GM12878 (cell line): Measurements from ENCODE around the gene DKK3. TPM values are rescaled to one million over a fixed set of nuclear protein-coding genes. Genes with fewer than 3 reads are reported as not detected.

Experiments used
- ATAC-seq: fragments of 200-7000 bp; cut with Tn5 transposase; 3 replicates; pipeline ENCODE4 v1.9.1; 2020; ENCODE audit warnings: mild to moderate bottlenecking, moderate library complexity
- BruUV-seq: library from RNA; stranded (reverse); fragments of 400-500 nt; replicated peaks from 2 replicates; lab custom pipeline; 2021; lab: Mats Ljungman, UMichigan
- CTCF ChIA-PET: fragments of 300-600 bp; sonication (Branson Sonifier 250); formaldehyde crosslinking; extraction: SDS; loops from one replicate; lab custom pipeline; 2021; ENCODE audit warnings: inconsistent platforms; lab: Yijun Ruan, JAX
- POLR2A ChIA-PET: fragments of 350-600 bp; formaldehyde crosslinking; extraction: SDS; loops from one replicate; lab custom pipeline; 2021; ENCODE audit warnings: inconsistent platforms; lab: Charles Lee
- RAD21 ChIA-PET: fragments of 300-600 bp; sonication (Branson Sonifier 250); formaldehyde crosslinking; loops from one replicate; lab custom pipeline; 2023; ENCODE audit warnings: antibody characterized with exemption; ENCODE audit not compliant: unreplicated experiment; lab: Charles Lee
- SMC1A ChIA-PET: fragments of 300-600 bp; sonication (Branson Sonifier 250); formaldehyde crosslinking; loops from one replicate; lab custom pipeline; 2023; ENCODE audit not compliant: unreplicated experiment, uncharacterized antibody; lab: Charles Lee
- DNase-seq: peaks from one replicate; pipeline ENCODE4 v3.0.0-alpha.2; 2011; ENCODE audit warnings: low read depth, low spot score
- FAIRE-seq: peaks from 3 replicates; lab custom pipeline; 2011; peaks lifted over from hg19 to GRCh38; lab: Jason Lieb, UNC
- H2AFZ ChIP-seq: 2 replicates; pipeline ENCODE4 v1.6.0; 2011; ENCODE audit warnings: low read depth, low read length, control low read depth; ENCODE audit not compliant: control insufficient read depth
- H3K27ac ChIP-seq: 2 replicates; pipeline ENCODE4 v1.5.1; 2011; ENCODE audit warnings: control low read depth; ENCODE audit not compliant: control insufficient read depth, insufficient read depth
- H3K27me3 ChIP-seq, 2 experiments: replicated peaks in 1 of 2; 2 replicates each; pipeline versions ENCODE4 v1.6.0 to v1.6.1; 2011; ENCODE audit warnings: low read length in 1 of 2; ENCODE audit not compliant: control insufficient read depth in 2 of 2, insufficient read depth in 2 of 2
- H3K36me3 ChIP-seq, 2 experiments: 2 replicates each; pipeline ENCODE4 v1.5.1; 2011; ENCODE audit warnings: low read length in 1 of 2; ENCODE audit not compliant: control insufficient read depth in 2 of 2, insufficient read depth in 2 of 2
- H3K4me1 ChIP-seq: 2 replicates; pipeline ENCODE4 v1.6.1; 2011; ENCODE audit warnings: mild to moderate bottlenecking, low read length, moderate library complexity, mixed read lengths; ENCODE audit not compliant: control insufficient read depth, insufficient read depth
- H3K4me2 ChIP-seq: 2 replicates; pipeline ENCODE4 v1.6.0; 2011; ENCODE audit warnings: control low read depth; ENCODE audit not compliant: control insufficient read depth, insufficient read depth
- H3K4me3 ChIP-seq: fragments of 200-600 bp; sonication (generic); 2 replicates; pipeline ENCODE4 v1.5.1; 2016
- H3K79me2 ChIP-seq: 2 replicates; pipeline ENCODE4 v1.6.0; 2011; ENCODE audit warnings: low read length; ENCODE audit not compliant: control insufficient read depth, insufficient read depth
- H3K9ac ChIP-seq: 2 replicates; pipeline ENCODE4 v1.8.0; 2011; ENCODE audit warnings: low read length, control low read depth, mixed read lengths; ENCODE audit not compliant: control insufficient read depth, insufficient read depth
- H3K9me3 ChIP-seq: replicated peaks from 3 replicates; pipeline ENCODE4 v1.5.1; 2011; ENCODE audit warnings: mild to moderate bottlenecking, low read length; ENCODE audit not compliant: control insufficient read depth, insufficient read depth
- H4K20me1 ChIP-seq: 2 replicates; pipeline ENCODE4 v1.6.0; 2011; ENCODE audit not compliant: control insufficient read depth, insufficient read depth
- EZH2 ChIP-seq: IDR thresholded peaks from 2 replicates; pipeline ENCODE4 v1.6.1; 2012; ENCODE audit warnings: low read depth, mild to moderate bottlenecking, control low read depth, inconsistent platforms, low read length, borderline replicate concordance; ENCODE audit not compliant: control insufficient read depth
- IKZF2 ChIP-seq, 2 experiments: fragments of 450-650 bp; IDR thresholded peaks; 2 replicates each; pipeline ENCODE4 v1.6.1; 2017; ENCODE audit warnings: mild to moderate bottlenecking in 2 of 2, moderate library complexity in 2 of 2
- NBN ChIP-seq: fragments of 450-650 bp; IDR thresholded peaks from 2 replicates; pipeline ENCODE4 v1.6.1; 2016
- SPI1 ChIP-seq: IDR thresholded peaks from 2 replicates; pipeline ENCODE4 v1.6.1; 2011; ENCODE audit warnings: low read depth, mild to moderate bottlenecking, low read length, moderate library complexity, borderline replicate concordance; ENCODE audit not compliant: insufficient read depth
- ZNF384 ChIP-seq: IDR thresholded peaks from 2 replicates; pipeline ENCODE4 v1.6.1; 2012; ENCODE audit warnings: low read depth, mild to moderate bottlenecking, low read length, improper control_type of control experiment, borderline replicate concordance
- WGBS: methylation state at CpG from one replicate; pipeline ENCODE4 v1.1.6; 2016; ENCODE audit warnings: low lambda C conversion rate; ENCODE audit not compliant: insufficient replicate concordance, insufficient coverage; ENCODE audit errors: missing lambda C conversion rate; 5-methylcytosine and 5-hydroxymethylcytosine counted together
- in situ Hi-C: fragments of 300-500 bp; cut with MboI; formaldehyde crosslinking; loops from 9 replicates; pipeline ENCODE4 v1.14.3; 2018; ENCODE audit warnings: mixed read lengths
- intact Hi-C: fragments of 100-400 bp; cut with micrococcal nuclease; formaldehyde crosslinking; loops from one replicate; pipeline ENCODE4 v1.14.2; 2022; ENCODE audit not compliant: unreplicated experiment
- polyA plus RNA-seq, 11 experiments: library from polyadenylated mRNA; depleted of rRNA in 4 of 11; unstranded in 6 of 11; stranded (reverse) in 5 of 11; fragments of >200 nt; fragmentation: Nextera tagmentation in 4 of 11; fragmentation: Illumina TruSeq in 1 of 11; extraction: Ambion mirVana in 4 of 11; extraction: Trizol in 1 of 11; gene quantifications; 1 replicate in 1 of 11; 2 replicates in 10 of 11; pipeline versions ENCODE4 v1.2.1 to v1.2.3, GENCODE V29; 2011 to 2016; ENCODE audit warnings: inconsistent platforms in 2 of 11, missing spikeins in 2 of 11, low read depth in 1 of 11
- total RNA-seq, 4 experiments: library from RNA; depleted of rRNA in 3 of 4; stranded (reverse); fragments of >200 nt in 3 of 4; fragmentation: Illumina TruSeq in 1 of 4; extraction: Trizol in 1 of 4; gene quantifications; 2 replicates each; pipeline versions ENCODE4 v1.2.1 to v1.2.3, GENCODE V29; 2013 to 2021
- TF ChIP-seq, protein P1 (sequence below): fragments of 450-650 bp; IDR thresholded peaks from 2 replicates; pipeline ENCODE4 v1.6.1; 2014; ENCODE audit warnings: mild to moderate bottlenecking

The DKK3 gene
- total and polyA plus RNA-seq, 10 of the 15 experiments (the other 5 are each of a cell fraction or from before 2014, with no cell fraction given) = 0.07 to 0.16 (median 0.15) TPM; not detected in 7

DNA sequence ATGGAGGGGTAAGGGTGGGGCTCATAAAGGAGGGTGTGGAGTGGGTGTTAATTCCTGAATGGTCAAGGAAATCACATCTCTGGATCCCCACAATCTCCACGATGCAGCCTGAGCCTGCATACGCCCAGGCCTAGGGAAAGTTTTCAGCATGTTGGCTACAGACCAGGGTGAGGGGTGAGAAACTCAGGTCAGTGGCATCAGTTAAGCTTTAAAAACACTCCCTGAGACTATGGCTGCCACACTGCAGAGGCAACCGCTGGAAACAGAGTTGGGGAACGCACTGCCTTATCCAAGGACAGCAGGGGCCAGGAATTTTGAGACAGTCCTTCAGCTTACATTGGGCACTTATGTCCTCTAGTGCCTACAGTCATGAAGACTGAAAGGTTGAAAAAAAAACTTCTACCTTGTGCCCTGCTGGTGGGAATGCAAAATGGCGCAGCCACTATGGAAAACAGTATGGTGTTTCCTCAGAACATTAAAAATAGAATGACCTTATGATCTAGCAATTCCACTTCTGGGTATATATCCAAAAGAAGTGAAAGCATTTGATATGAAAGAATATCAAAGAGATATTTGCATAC, 19.7 kb downstream of the DKK3 start:
- ChIA-PET POLR2A (no interaction called here), SMC1A (no interaction called here)
- H3K27ac ChIP-seq = no peak overlapping the region
- H3K79me2 ChIP-seq = no peaks in the 10 kb centered on the region
- no peak overlapping the region for H2AFZ ChIP-seq
- in situ Hi-C loops = no loop called here
- H3K9me3 ChIP-seq = no peaks in the 10 kb centered on the region
- ATAC-seq (no peak), DNase-seq (no peak), FAIRE-seq (no peak)
- no peaks in the 10 kb centered on the region for H3K36me3 ChIP-seq
- H3K4me3 ChIP-seq = no peak overlapping the region
- H3K4me1 ChIP-seq = no peaks in the 10 kb centered on the region
- H3K9ac ChIP-seq = no peak overlapping the region
- TF ChIP-seq ZNF384 = no peak
- TF ChIP-seq NBN = no peak
- TF ChIP-seq IKZF2 (IDR thresholded peaks at IDR 0.05) = no peak
- TF ChIP-seq EZH2 = no peak
- no peak for TF ChIP-seq SPI1
- TF ChIP-seq, protein P1, sequence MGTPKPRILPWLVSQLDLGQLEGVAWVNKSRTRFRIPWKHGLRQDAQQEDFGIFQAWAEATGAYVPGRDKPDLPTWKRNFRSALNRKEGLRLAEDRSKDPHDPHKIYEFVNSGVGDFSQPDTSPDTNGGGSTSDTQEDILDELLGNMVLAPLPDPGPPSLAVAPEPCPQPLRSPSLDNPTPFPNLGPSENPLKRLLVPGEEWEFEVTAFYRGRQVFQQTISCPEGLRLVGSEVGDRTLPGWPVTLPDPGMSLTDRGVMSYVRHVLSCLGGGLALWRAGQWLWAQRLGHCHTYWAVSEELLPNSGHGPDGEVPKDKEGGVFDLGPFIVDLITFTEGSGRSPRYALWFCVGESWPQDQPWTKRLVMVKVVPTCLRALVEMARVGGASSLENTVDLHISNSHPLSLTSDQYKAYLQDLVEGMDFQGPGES = no peak
- TF ChIP-seq, all 136 proteins: peak for 0
- H3K27me3 ChIP-seq = no peaks in the 10 kb centered on the region
- H4K20me1 ChIP-seq = no peaks in the 10 kb centered on the region
- WGBS = 46% methylated on average over 5 of the region's 5 CpGs
- H3K4me2 ChIP-seq = no peak overlapping the region
- intact Hi-C loops = no loop called here
- no TSS peak for BruUV-seq
- CTCF ChIA-PET = no interaction called here
- RAD21 ChIA-PET = no interaction called here
